ENCODE data around the gene MYO18B.

MYO18B gene

GRCh38 chr22:25714739-25715138 lies 27.2 kb upstream of the MYO18B start:
- no peak for DNase-seq

DNA sequence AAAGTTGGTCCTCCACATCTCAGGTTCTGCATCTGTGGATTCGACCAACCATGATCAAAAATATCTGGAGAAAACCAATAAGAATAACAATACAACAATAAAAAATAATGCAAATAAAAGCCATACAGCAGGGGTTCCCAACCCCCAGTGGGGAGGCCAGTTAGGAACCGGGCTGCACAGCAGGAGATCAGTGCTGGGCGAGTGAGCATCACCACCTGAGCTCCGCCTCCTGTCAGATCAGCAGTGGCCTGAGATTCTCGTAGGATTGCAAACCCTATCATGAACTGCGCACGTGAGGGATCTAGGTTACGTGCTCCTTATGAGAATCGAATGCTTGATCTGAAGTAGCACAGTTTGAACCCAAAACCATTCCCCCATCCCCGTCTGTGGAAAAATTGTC lies 25.4 kb upstream of the MYO18B start:
- DNase-seq, result no peak

DNA sequence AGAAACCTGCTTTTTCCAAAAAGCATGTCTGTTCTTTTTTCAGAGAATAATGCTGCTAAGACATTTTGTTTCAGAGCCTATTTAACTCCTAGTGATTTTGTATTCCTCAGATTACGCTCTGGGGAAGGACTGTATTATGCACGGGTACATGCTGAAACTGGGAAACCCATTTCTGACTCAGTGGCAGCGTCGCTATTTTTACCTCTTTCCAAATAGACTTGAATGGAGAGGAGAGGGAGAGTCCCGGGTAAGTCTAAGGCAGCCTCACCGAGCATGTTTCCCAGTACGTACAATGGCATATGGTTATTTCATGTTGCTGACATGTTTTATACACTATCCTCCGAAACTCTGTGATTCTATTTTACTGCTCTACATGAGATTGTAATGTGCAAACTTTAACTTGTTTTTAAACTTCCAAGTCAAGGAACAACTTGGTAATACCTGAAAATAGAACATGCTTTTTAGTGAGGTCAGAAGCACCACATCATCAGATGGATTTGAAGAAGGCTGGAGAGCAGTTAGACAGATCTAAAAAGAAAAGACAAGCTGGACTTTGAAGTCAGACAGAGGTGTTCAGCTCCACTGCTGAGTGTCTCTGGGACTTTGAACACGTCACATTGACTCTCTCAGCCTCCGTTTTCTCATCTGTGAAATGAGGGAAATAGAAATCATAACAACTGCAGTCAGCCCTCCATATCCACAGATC lies 23.7 kb upstream of the MYO18B start:
- no peak for DNase-seq

DNA sequence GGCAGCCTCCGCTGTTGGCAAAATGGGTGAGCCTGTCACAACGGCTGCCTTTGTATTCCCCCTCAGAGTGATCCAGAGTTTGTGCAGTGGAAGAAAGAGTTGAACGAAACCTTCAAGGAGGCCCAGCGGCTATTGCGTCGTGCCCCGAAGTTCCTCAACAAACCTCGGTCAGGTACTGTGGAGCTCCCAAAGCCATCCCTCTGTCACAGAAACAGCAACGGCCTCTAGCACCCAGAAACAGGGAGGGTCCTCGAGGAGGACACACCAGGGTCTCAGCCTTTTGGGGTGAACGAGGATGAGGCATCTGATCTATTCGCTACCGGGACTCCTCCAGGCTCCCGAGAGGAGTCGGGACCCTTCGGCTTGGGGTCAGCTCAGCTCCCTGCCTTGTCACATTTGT lies 19.8 kb upstream of the MYO18B start:
- DNase-seq, result no peak

DNA sequence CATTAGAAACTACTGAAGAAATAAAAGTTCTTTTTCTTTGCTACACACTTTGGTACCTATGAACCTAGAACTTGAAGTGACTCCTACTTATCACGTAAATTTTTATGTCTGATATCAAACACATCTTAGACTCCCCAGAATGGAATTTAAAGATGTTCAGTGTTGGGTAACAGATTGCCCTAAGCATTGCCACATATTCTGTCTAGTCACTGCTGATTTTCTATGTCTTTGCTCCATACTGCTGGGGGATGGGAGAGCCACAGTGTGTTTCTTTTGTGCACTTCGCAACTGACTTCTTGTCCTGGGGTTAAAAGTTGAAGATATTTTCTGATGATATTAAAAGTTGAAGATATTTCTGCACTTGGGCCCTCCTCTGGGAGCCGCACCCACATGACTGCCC lies 19.4 kb upstream of the MYO18B start:
- DNase-seq, result no peak

DNA sequence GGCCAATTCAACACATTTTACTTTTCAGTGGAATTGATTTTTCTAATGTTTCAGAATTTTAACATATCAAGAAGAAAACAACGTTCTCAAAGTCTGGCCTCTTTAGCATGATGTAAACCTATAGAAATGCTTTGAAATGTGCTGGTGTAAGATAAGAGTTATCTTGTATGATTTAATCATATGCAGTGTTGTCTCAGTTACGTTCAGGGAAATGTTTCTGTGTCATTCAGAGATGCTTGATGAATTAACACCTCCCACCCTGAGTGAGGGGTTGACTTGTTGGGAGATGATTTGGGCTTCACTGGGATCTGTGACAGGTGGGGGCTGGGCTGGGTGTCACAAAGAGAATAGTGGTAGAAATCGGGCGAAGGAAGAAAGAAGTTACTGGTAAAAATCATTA lies 15.7 kb upstream of the MYO18B start:
- DNase-seq, result no peak

GRCh38 chr22:25728071-25728470 lies 13.9 kb upstream of the MYO18B start:
- no peak for DNase-seq

DNA sequence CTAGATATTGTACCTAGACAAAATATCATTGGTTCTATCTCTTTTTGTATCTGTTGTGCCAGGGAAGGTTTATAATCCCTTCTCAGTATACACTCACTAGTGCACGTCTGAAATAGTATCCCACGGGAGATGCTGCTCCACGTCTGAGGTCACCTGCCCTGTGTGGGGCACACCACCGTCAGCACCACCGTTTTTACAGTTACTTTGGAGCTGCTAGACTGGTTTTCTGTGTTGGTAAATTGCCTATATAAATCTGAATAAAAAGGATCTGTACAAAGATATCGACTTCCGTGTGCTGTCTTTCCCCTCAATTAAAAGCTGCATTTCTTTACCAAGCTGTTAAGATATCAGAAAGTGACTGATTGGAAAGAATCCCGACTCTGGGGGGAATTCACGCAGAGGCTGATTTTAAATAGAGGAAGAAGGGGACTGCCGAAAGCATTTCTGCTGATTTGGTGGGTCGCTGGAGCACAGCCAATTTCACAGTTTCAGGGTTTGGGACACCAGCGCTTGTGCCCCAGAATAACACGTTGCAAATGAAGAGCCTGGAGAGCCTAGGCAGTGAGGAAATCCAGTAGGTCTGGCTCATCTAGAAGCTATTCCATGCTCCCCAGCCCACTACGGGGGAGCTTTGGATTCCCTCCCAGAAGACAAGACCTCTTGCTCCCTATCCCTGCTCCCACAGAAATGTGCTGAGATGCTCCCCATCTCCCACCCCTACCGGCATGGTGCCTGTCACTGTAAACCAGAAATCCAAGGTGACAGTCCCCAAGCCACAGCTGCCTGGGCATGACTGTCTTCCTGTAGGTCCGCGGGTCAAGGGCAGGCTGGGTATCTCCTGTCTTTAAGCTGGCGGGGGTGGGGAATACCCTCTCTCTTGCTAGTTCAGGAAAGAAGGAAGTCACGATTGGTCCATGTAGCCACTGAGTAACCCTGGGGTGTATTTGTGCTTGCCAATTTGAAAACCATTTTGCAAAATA lies 12.7 kb upstream of the MYO18B start:
- no peak for DNase-seq

- no peak for DNase-seq
Observed at GRCh38 chr22:25735650-25736049, 6.3 kb upstream of the MYO18B start.

DNA sequence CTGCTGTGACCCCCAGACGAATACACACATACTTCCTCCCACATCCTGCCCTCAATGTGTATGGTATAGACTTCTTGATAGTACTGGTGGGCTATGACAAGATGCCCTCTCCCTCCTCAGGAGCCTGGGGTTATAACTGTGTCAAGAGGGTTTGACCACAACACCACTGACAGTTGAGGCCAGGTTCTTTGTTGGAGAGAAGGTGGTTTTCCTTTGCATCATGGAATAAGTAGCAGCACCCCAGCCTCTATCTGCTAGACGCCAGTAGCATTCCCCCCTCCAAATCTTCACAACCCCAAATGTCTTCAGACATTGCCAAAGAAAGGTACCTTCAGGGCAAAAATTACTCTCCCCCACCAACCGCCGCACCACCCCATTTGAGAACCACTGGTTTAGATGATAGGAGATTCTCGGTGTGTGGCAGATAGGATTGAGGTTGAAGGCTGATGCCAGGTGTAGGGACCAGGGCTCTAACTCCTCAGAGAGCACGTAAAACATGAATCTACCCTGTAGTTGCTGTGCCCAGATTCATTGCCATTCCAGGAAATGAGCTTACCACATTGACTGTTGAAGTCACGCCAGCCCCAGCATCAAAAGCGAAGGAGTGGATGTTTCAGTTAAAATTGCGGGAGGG lies 5.5 kb upstream of the MYO18B start:
- no peak for DNase-seq

DNA sequence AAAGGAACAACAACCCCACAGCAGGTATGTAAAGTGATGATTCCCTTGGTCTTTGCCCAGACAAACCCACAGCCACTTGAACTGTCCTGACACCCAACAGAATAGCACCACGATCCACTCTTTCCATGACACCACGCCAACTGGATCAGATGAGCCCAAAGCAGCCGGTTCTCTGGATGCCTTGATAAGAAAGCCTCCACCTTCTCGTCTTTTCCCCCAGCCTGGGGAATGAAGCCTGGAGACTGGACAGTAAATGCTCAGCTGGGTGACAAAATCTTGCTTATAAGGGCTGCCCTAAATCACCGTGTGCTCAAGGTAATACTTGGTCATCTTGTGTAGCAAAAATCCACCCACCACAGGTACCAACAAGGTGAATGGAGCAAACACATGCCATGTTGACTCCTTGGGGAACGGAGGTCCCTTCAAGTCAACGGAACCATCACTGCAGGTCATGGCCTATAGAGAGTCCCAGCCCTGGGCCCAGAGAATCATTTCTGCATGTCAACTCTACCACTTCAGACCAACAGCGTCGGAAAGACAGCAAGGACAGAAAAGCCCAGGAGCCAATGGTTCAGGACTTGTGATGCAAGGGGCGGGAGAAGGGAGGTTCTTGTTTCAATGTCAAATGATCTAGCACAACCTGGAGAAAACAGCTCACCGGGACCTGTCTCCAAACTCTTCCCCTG lies 2.2 kb upstream of the MYO18B start:
- no peak for DNase-seq

GRCh38 chr22:25742918-25743708 lies 1.1 kb downstream of the MYO18B start:
- no peak for DNase-seq

DNA sequence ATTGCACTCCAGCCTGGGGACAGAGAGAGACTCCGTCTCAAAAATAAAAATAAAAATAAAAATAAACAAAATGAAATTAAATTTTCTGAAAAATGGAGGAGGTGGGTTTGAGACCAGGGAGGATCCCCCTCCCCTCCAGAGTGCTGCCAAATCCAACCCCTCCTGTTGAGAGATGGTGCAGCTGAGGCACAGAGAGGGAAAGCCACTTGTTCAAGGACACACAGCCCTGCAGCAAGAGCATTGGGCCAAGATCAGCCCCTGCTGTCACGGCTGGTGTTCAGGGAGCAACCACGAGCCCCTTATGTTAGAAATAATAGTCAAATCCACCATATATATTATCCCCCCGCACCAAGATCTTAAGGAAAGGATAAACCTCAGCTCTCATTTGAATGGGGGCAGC lies 2.7 kb downstream of the MYO18B start:
- DNase-seq, result no peak

- DNase-seq, result no peak
Observed at GRCh38 chr22:25745341-25746011, 3.5 kb downstream of the MYO18B start.

GRCh38 chr22:25746012-25746373 lies 4.0 kb downstream of the MYO18B start:
- no peak for DNase-seq

DNA sequence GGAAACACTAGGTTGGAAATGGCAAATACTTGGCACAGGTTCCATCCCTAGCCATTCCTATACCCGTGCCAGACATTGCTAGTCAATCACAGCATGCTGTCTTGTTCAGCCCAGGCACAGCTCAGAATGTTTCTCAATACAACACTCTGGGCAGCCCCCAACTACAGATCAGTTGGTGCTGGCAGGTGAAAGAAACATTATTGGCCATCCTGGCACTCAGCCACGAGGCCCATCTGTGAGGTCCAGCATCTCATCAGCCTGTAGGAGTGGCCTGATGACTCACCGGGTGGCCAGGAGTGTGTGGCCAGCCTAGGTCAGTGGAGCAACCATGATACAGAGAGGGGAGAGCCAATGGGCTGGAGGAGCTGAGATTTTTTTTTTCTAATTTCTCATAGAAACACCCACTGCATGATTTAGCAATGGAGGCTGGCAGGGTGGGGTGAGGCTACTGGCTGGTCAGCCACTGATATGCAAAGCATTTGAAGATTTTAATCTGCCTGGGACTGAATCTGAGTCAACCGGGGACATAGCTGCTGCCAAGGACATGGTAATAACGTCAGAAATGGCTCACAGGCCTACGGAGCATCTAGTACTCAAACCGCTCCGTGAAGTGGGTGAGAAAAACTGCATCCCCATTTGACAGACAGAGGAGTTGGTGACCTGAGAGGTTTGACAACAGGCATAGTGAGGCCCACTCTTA lies 5.4 kb downstream of the MYO18B start:
- no peak for DNase-seq

DNA sequence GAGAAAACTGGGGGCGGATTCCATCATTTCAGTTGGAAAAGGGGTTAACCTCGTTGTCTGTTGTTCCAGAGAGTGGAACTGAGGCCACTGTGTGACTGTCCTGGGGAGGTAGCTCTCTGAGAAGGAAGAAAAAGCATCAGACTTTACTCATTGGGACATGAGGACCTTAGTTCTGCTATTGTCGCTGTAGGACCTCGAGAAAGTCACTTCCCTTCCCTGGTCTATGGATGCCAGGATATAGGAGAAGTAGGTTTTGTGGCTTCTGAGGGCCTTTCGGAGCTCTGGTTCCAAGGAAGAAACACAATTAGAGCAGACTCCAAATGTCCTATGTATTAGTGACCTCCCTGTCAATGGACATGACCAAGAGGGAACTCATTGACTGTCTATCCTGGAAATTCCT lies 6.2 kb downstream of the MYO18B start:
- DNase-seq, result no peak

DNA sequence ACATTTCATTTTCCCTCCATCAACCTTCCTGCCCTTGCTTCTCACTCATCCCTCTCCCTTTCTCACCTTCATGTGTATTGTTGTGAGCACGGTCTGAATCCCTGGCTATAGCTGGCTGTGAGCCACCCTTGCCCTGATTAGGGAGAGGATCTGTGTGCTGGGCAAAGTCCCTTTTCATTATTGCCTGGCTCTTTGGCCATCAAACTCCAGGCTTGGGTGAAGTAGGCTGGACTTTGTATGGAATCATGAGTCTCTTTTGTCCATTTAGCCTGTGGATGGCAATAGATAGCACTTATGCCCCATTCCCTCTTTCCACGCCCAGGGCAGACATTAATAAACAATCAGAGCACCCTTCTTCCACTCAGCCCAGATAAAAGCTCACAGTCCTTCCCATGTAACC lies 6.7 kb downstream of the MYO18B start:
- no peak for DNase-seq

- DNase-seq, result no peak
Observed at GRCh38 chr22:25749420-25750169, 7.6 kb downstream of the MYO18B start.

DNA sequence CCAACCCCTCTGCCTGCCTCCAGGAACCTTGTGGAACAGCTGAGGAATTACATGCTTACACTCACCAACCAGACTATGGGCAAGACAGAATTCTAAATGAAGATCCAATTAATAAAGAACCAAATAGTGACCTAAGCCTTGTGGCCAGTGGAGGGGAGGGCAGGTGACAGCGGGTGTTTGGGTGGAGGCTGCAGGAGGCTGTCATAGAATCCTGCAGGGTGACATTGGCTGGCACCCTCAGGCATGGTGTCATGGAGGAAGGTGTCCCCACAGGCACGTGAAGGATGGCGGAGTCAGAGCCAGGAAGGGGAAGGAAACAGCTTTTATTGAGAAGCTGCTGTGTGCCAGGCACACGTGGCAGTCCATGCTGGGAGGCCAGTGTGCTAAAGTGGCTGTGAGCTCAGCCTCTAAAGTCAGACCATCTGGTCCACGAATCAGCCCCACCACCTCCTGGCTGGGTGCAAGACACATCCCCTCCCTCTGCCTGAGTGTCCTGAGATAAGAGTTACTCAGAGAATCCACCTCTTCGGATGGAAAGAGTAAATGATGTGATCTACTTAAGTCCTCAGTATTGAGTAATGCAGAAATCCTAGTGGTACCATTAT lies 8.7 kb downstream of the MYO18B start:
- no peak for DNase-seq

Measured in central memory CD4-positive, alpha-beta T cell (primary cell).